Left hindlimb (tissue), 1 donor: ENCODE measurements around the gene RCAN3.
"Not testable (repeated sequence)": the region's sequence is repeated elsewhere in the genome, so short reads cannot be mapped to it uniquely, and the experiment has no call there.

Source experiments
- DNase-seq: peaks from one replicate; pipeline ENCODE4 v3.0.0-alpha.2; 2018

Gene RCAN3

GRCh38 chr1:24486331-24487065 lies 16.1 kb upstream of the RCAN3 start:
- no peak for DNase-seq

GRCh38 chr1:24487455-24487854 lies 15.2 kb upstream of the RCAN3 start:
- no peak for DNase-seq

- DNase-seq: not testable (repeated sequence)
Measured at GRCh38 chr1:24488159-24488558, 14.5 kb upstream of the RCAN3 start.

GRCh38 chr1:24489674-24490073 lies 13.0 kb upstream of the RCAN3 start:
- DNase-seq: no peak

- DNase-seq: no peak
Measured at GRCh38 chr1:24490101-24490781, 12.4 kb upstream of the RCAN3 start.

GRCh38 chr1:24491577-24492360 lies 10.9 kb upstream of the RCAN3 start:
- DNase-seq: no peak

- DNase-seq: not testable (repeated sequence)
Measured at GRCh38 chr1:24492935-24493334, 9.7 kb upstream of the RCAN3 start.

GRCh38 chr1:24493785-24494184 lies 8.9 kb upstream of the RCAN3 start:
- DNase-seq: no peak

GRCh38 chr1:24498589-24498988 lies 4.0 kb upstream of the RCAN3 start:
- DNase-seq: no peak

- no peak for DNase-seq
Measured at GRCh38 chr1:24500448-24501048, 2.1 kb upstream of the RCAN3 start.

- DNase-seq: no peak
Measured at GRCh38 chr1:24501371-24502064, 1.1 kb upstream of the RCAN3 start.

- DNase-seq: peak; percentile 63
Measured at GRCh38 chr1:24502065-24502708, 449 bp upstream of the RCAN3 start.

GRCh38 chr1:24503059-24503751 lies 569 bp downstream of the RCAN3 start:
- no peak for DNase-seq

- no peak for DNase-seq
Measured at GRCh38 chr1:24503870-24504523, 1.4 kb downstream of the RCAN3 start.

GRCh38 chr1:24504560-24504959 lies 1.9 kb downstream of the RCAN3 start:
- DNase-seq: no peak

- no peak for DNase-seq
Measured at GRCh38 chr1:24505816-24506215, 3.2 kb downstream of the RCAN3 start.

- no peak for DNase-seq
Measured at GRCh38 chr1:24506691-24507381, 4.2 kb downstream of the RCAN3 start.

GRCh38 chr1:24507405-24507804 lies 4.8 kb downstream of the RCAN3 start:
- DNase-seq: no peak

GRCh38 chr1:24508911-24509310 lies 6.3 kb downstream of the RCAN3 start:
- no peak for DNase-seq

GRCh38 chr1:24513706-24514105 lies 11.1 kb downstream of the RCAN3 start:
- no peak for DNase-seq
